IPS-15b (cell line): Measurements from ENCODE around the gene ASCC3.

Experiments used
- H3K27me3 ChIP-seq: one replicate; pipeline ENCODE4 v1.6.1; 2013; ENCODE audit warnings: low read length; ENCODE audit not compliant: control insufficient read depth, insufficient read depth
- H3K36me3 ChIP-seq: one replicate; pipeline ENCODE4 v1.6.1; 2013; ENCODE audit warnings: low read length; ENCODE audit not compliant: control insufficient read depth, insufficient read depth
- H3K4me1 ChIP-seq: one replicate; pipeline ENCODE4 v1.6.1; 2013; ENCODE audit warnings: mild to moderate bottlenecking, low read length; ENCODE audit not compliant: control insufficient read depth, insufficient read depth
- H3K4me3 ChIP-seq: one replicate; pipeline ENCODE4 v1.5.1; 2013; ENCODE audit warnings: low read depth, low read length
- H3K9ac ChIP-seq: one replicate; pipeline ENCODE4 v1.6.1; 2013; ENCODE audit warnings: low read depth, mild to moderate bottlenecking, low read length
- H3K9me3 ChIP-seq: one replicate; pipeline ENCODE4 v1.6.1; 2013; ENCODE audit warnings: mild to moderate bottlenecking, low read length; ENCODE audit not compliant: control insufficient read depth, insufficient read depth

ASCC3 gene

GRCh38 chr6:100479179-100480035 is 401.7 kb downstream of the ASCC3 start:
- no peaks in the 10 kb centered on the region for H3K4me1 ChIP-seq
- H3K9ac ChIP-seq = no peak overlapping the region
- H3K4me3 ChIP-seq = no peak overlapping the region
- H3K9me3 ChIP-seq = no peaks in the 10 kb centered on the region
- no peaks in the 10 kb centered on the region for H3K36me3 ChIP-seq
- H3K27me3 ChIP-seq = peaks cover 3% of the 10 kb centered on the region

DNA sequence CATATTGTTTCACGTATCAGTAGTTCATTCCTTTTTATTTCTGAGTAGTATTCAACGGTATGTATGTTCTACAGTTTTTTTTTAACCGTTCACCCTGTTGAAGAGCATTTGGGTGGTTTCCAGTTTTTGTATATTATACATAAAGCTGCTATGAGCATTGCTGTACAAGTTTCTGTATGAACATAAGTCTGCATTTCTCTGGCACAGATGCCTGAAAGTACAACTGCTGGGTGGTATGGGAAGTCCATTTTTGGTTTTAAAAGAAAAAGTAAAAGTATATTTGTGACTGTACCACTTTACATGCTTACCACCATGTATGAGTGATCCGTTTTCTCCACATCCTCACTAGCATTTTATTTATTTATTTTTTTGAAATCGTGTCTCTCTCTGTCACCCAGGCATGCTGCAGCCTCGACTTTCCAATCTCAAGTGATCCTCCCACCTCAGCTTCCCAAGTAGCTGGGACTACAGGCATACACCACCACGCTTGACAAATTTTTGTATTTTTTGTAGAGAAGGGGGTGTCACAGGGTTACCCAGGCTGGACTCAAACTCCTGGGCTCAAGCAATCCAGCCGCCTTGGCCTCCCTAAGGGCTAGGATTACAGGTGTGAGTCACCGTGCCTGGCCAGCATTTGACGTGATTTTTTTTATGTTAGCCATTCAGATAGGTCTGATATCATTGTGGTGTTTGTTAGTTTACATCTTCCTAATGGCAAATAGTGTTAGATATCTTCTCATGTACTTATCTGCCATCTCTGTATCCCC is 405.4 kb downstream of the ASCC3 start:
- Histone ChIP-seq H3K36me3 (no peaks in the 10 kb centered on the region), H3K4me3 (no peak overlapping the region), H3K27me3 (peaks cover 38% of the 10 kb centered on the region), H3K4me1 (no peaks in the 10 kb centered on the region), H3K9ac (no peak overlapping the region), H3K9me3 (no peaks in the 10 kb centered on the region)

DNA sequence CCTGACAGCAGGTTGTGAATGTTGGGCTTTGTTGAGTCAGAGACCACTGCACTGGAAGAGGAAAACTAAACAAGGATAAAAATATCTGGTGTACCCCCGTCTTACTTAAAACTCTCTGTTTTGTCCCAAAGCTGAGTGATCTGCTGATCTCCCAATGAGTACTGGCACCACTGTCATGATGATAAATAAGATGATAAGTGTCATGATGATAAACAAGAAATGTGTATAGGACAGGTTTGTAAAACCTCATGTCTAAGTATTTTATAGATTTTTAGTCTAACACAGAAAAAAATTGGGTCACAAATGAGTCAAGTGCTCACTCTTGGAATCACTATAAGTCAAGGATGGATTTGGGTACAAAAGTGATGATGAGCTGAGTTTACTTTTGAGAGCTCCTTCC is 407.9 kb downstream of the ASCC3 start:
- Histone ChIP-seq H3K36me3 (no peaks in the 10 kb centered on the region), H3K27me3 (peaks cover 63% of the 10 kb centered on the region), H3K4me3 (no peak overlapping the region), H3K4me1 (no peaks in the 10 kb centered on the region), H3K9ac (no peak overlapping the region), H3K9me3 (no peaks in the 10 kb centered on the region)

GRCh38 chr6:100472674-100473073 is 408.5 kb downstream of the ASCC3 start:
- peaks cover 68% of the 10 kb centered on the region for H3K27me3 ChIP-seq
- no peaks in the 10 kb centered on the region for H3K4me1 ChIP-seq
- H3K36me3 ChIP-seq = no peaks in the 10 kb centered on the region
- H3K9me3 ChIP-seq = no peaks in the 10 kb centered on the region
- H3K4me3 ChIP-seq = no peak overlapping the region
- no peak overlapping the region for H3K9ac ChIP-seq

DNA sequence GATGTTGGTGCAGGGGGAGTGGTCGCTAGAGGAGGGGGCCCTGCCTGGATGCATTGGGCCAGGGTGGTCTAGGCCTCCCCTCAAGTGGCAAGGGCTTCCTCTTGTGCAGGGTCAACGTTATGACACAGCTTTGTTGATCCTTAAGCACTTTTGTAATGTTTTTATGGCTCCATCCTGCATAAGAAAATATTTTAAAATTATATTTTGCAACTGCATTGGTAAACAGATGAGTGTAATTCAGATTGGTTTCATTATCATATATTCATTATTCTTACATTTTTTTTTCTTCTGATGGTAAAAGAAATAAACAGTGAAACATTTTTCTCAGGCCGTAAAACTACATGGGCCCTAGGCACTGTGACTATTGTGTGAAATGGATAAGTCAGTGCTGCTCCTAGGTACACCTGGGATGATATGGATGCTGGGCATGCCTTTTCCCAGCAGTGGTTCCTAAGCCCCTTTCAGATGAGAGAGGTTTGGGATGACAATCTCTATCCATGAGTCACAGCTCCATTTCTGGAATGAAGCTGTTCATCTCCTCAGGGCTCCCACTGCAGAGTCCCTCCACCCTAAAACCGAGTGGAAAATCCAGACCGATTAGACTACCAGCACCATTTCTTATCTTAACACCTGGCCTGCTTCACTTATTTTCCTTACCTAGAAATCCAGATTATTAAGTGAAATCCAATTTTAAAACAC is 410.6 kb downstream of the ASCC3 start:
- peaks cover 4% of the 10 kb centered on the region for H3K4me1 ChIP-seq
- peaks cover 89% of the 10 kb centered on the region for H3K27me3 ChIP-seq
- H3K9me3 ChIP-seq = no peaks in the 10 kb centered on the region
- H3K9ac ChIP-seq = no peak overlapping the region
- no peak overlapping the region for H3K4me3 ChIP-seq
- no peaks in the 10 kb centered on the region for H3K36me3 ChIP-seq

GRCh38 chr6:100469101-100469859 is 411.8 kb downstream of the ASCC3 start:
- no peaks in the 10 kb centered on the region for H3K36me3 ChIP-seq
- peaks cover 97% of the 10 kb centered on the region for H3K27me3 ChIP-seq
- no peaks in the 10 kb centered on the region for H3K9me3 ChIP-seq
- H3K9ac ChIP-seq = no peak overlapping the region
- H3K4me3 ChIP-seq = peak overlapping the region; percentile 40
- peaks cover 4% of the 10 kb centered on the region for H3K4me1 ChIP-seq

- H3K36me3 ChIP-seq = no peaks in the 10 kb centered on the region
- no peak overlapping the region for H3K9ac ChIP-seq
- H3K27me3 ChIP-seq = peaks cover 98% of the 10 kb centered on the region
- peaks cover 4% of the 10 kb centered on the region for H3K4me1 ChIP-seq
- H3K9me3 ChIP-seq = no peaks in the 10 kb centered on the region
- peak overlapping the region; percentile 27 for H3K4me3 ChIP-seq
Observed at GRCh38 chr6:100468016-100468622, 413.0 kb downstream of the ASCC3 start.

- peaks cover 99% of the 10 kb centered on the region for H3K27me3 ChIP-seq
- peak overlapping the region; percentile 28 for H3K4me3 ChIP-seq
- no peak overlapping the region for H3K9ac ChIP-seq
Observed at GRCh38 chr6:100467129-100468015, 413.8 kb downstream of the ASCC3 start.

DNA sequence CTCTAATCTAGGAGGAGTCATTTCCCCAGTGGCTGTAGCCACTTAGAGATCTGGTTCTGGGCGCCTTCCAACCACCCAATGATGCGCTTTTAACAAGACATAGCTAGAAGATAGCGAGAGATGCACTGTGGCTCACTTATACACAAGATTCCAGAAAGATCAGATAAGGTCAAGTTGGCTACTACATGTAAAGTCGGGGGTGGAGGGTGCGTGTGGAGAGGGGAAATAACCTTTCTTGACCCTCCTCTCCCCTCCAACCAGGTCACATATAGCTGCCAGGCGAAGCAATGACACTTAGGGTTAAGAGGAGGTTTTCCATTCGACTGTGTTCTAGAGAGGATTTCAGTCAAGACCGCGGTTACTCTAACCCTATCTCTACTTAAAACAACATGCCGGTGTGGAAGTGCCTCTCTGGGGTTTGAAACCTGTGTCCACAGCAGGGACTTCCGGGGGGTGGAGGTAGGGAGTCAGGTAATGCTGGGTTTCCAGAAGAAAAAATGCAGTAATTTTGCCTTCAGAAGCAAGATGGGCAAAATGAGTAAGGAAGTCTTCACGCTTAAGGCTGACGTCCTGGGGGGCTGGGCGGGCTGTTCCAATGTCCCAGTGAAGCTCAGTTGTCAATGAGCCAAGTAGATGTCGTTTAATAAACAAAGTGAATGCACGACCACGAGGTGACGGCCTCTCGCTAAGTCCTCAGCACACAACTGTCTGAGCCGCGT is 414.6 kb downstream of the ASCC3 start:
- no peaks in the 10 kb centered on the region for H3K9me3 ChIP-seq
- H3K36me3 ChIP-seq = no peaks in the 10 kb centered on the region
- no peak overlapping the region for H3K9ac ChIP-seq
- peaks cover 4% of the 10 kb centered on the region for H3K4me1 ChIP-seq
- H3K4me3 ChIP-seq = peak overlapping the region; percentile 28
- H3K27me3 ChIP-seq = peaks cover 99% of the 10 kb centered on the region

More at GRCh38 chr6:100467129-100468015, 413.8 kb downstream of the ASCC3 start:
- no peaks in the 10 kb centered on the region for H3K9me3 ChIP-seq
- H3K4me1 ChIP-seq = peaks cover 4% of the 10 kb centered on the region
- H3K36me3 ChIP-seq = no peaks in the 10 kb centered on the region
